Mesenchymal stem cell (in vitro differentiated cells and primary cell): ENCODE measurements around the gene CHST15.

ENCODE experiments used
- DNase-seq: peaks from one replicate; pipeline ENCODE4 v3.0.0-alpha.2; 2013
- H2AFZ ChIP-seq: one replicate; pipeline ENCODE4 v1.6.1; 2013; ENCODE audit warnings: low read depth, mild to moderate bottlenecking, control low read depth, inconsistent platforms, low read length, moderate library complexity
- H2AK5ac ChIP-seq: 2 replicates; pipeline ENCODE4 v1.6.1; 2013; ENCODE audit warnings: low read length, moderate library complexity, mild to moderate bottlenecking, inconsistent platforms; ENCODE audit not compliant: severe bottlenecking
- H2BK120ac ChIP-seq: one replicate; pipeline ENCODE4 v1.6.1; 2013; ENCODE audit warnings: low read depth, mild to moderate bottlenecking, inconsistent platforms, low read length, moderate library complexity
- H2BK12ac ChIP-seq, 2 experiments: one replicate each; pipeline ENCODE4 v1.6.1; 2013; ENCODE audit warnings: inconsistent platforms in 2 of 2, low read length in 2 of 2, mild to moderate bottlenecking in 2 of 2, moderate library complexity in 2 of 2, control low read depth in 1 of 2
- H2BK15ac ChIP-seq: one replicate; pipeline ENCODE4 v1.6.1; 2013; ENCODE audit warnings: mild to moderate bottlenecking, low read depth, inconsistent platforms; ENCODE audit not compliant: poor library complexity, severe bottlenecking
- H2BK5ac ChIP-seq: 2 replicates; pipeline ENCODE4 v1.6.1; 2013; ENCODE audit warnings: low read depth, mild to moderate bottlenecking, low read length, control low read depth, inconsistent platforms; ENCODE audit not compliant: poor library complexity, severe bottlenecking
- H3K14ac ChIP-seq, 2 experiments: one replicate each; pipeline ENCODE4 v1.6.1; 2013; ENCODE audit warnings: inconsistent platforms in 2 of 2, low read length in 2 of 2, control low read depth in 1 of 2, mild to moderate bottlenecking in 1 of 2, moderate library complexity in 1 of 2
- H3K18ac ChIP-seq, 2 experiments: one replicate each; pipeline ENCODE4 v1.6.1; 2013; ENCODE audit warnings: inconsistent platforms in 2 of 2, low read length in 2 of 2, control low read depth in 1 of 2, low read depth in 1 of 2, mild to moderate bottlenecking in 1 of 2
- H3K23ac ChIP-seq, 2 experiments: one replicate each; pipeline ENCODE4 v1.6.1; 2013; ENCODE audit warnings: inconsistent platforms in 2 of 2, low read length in 2 of 2, mild to moderate bottlenecking in 2 of 2, moderate library complexity in 2 of 2, control low read depth in 1 of 2
- H3K27ac ChIP-seq: 2 replicates; pipeline ENCODE4 v1.5.1; 2013; ENCODE audit warnings: mild to moderate bottlenecking, moderate library complexity, low read length, control low read depth, inconsistent platforms; ENCODE audit not compliant: poor library complexity, severe bottlenecking
- H3K27me3 ChIP-seq, 2 experiments: 2 replicates each; pipeline versions ENCODE4 v1.6.1 to v1.7.0; 2013; ENCODE audit warnings: low read length in 2 of 2, mild to moderate bottlenecking in 2 of 2, moderate library complexity in 2 of 2, control low read depth in 1 of 2, inconsistent platforms in 1 of 2; ENCODE audit not compliant: control insufficient read depth in 1 of 2, insufficient read depth in 1 of 2
- H3K36me3 ChIP-seq, 2 experiments: 2 replicates each; pipeline versions ENCODE4 v1.6.1 to v1.7.0; 2013; ENCODE audit warnings: low read length in 2 of 2, control low read depth in 1 of 2, inconsistent platforms in 1 of 2, low read depth in 1 of 2, mild to moderate bottlenecking in 1 of 2; ENCODE audit not compliant: insufficient read depth in 2 of 2, control insufficient read depth in 1 of 2
- H3K4ac ChIP-seq, 2 experiments: one replicate each; pipeline ENCODE4 v1.6.1; 2013; ENCODE audit warnings: inconsistent platforms in 2 of 2, low read length in 2 of 2, mild to moderate bottlenecking in 2 of 2, moderate library complexity in 2 of 2, control low read depth in 1 of 2, low read depth in 1 of 2
- H3K4me1 ChIP-seq: 2 replicates; pipeline ENCODE4 v1.6.1; 2013; ENCODE audit warnings: low read depth, low read length, control low read depth; ENCODE audit not compliant: control insufficient read depth, insufficient read depth
- H3K4me2 ChIP-seq: 2 replicates; pipeline ENCODE4 v1.6.1; 2013; ENCODE audit warnings: low read length, mild to moderate bottlenecking, inconsistent platforms; ENCODE audit not compliant: poor library complexity, severe bottlenecking
- H3K4me3 ChIP-seq, 2 experiments: 2 replicates each; pipeline versions ENCODE4 v1.5.1 to v1.7.0; 2013; ENCODE audit warnings: low read length in 2 of 2, mild to moderate bottlenecking in 2 of 2, control low read depth in 1 of 2, low read depth in 1 of 2; ENCODE audit not compliant: insufficient read depth in 1 of 2
- H3K79me1 ChIP-seq: replicated peaks from 2 replicates; pipeline ENCODE4 v1.6.1; 2013; ENCODE audit warnings: mild to moderate bottlenecking, control low read depth, low read length, inconsistent platforms; ENCODE audit not compliant: poor library complexity, severe bottlenecking
- H3K9ac ChIP-seq: 2 replicates; pipeline ENCODE4 v1.7.0; 2013; ENCODE audit warnings: mild to moderate bottlenecking, low read length, moderate library complexity
- H3K9me3 ChIP-seq: 2 replicates; pipeline ENCODE4 v1.7.0; 2013; ENCODE audit warnings: mild to moderate bottlenecking, low read length; ENCODE audit not compliant: control insufficient read depth
- H4K8ac ChIP-seq: one replicate; pipeline ENCODE4 v1.6.1; 2013; ENCODE audit warnings: inconsistent platforms, mild to moderate bottlenecking, low read length, moderate library complexity
- H4K91ac ChIP-seq: one replicate; pipeline ENCODE4 v1.6.1; 2013; ENCODE audit warnings: mild to moderate bottlenecking, low read length, inconsistent platforms
- WGBS: methylation state at CpG from one replicate; pipeline ENCODE4 v1.1.7; 2013; ENCODE audit warnings: mixed read lengths; 5-methylcytosine and 5-hydroxymethylcytosine counted together

Gene CHST15

DNA sequence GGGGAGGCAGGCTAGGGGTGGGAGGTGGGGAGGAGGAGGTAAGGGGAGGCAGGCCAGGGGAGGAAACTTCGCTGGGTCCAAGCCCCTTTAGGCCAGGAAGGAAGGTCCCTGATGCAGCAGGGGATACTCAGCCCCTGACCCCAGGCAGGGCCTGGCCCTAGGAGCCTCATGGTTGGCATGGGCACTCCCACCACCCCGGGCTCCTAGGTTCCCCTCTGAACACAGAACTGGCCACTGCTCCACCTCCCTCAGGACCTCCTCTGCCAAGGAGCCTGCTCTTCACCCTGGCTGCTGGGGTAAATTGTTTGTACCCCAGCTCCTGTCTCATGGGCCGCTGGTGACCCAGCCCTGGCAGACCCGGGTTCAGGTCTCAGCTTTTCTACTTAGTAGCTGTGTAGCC is 25.8 kb upstream of the CHST15 start:
- no peaks in the 10 kb centered on the region for H3K79me1 ChIP-seq
- no peak overlapping the region for H3K18ac ChIP-seq
- 81% methylated on average over 4 of the region's 4 CpGs for WGBS

GRCh38 chr10:124117833-124118232 is 24.4 kb upstream of the CHST15 start:
- Histone ChIP-seq H2BK5ac (no peak overlapping the region), H3K23ac (no peak overlapping the region), H3K27ac (no peak overlapping the region), H3K9ac (no peak overlapping the region), H3K4ac (no peak overlapping the region), H3K4me1 (peaks cover 5% of the 10 kb centered on the region), H4K91ac (no peak overlapping the region), H3K18ac (no peak overlapping the region), H3K9me3 (no peaks in the 10 kb centered on the region), H2AK5ac (no peak overlapping the region), H3K27me3 (peaks cover 0 to 40% of the 10 kb centered on the region in 2 experiments), H3K4me2 (no peak overlapping the region), H2AFZ (no peak overlapping the region), H3K79me1 (no peaks in the 10 kb centered on the region), H4K8ac (no peak overlapping the region), H2BK12ac (no peak overlapping the region), H3K36me3 (no peaks in the 10 kb centered on the region), H2BK120ac (no peak overlapping the region), H2BK15ac (no peak overlapping the region), H3K14ac (no peak overlapping the region), H3K4me3 (no peak overlapping the region)
- 90% methylated on average over 6 of the region's 6 CpGs for WGBS
- no peak for DNase-seq

More for the DNA sequence above, 25.8 kb upstream of the CHST15 start:
- Histone ChIP-seq H3K9me3 (no peaks in the 10 kb centered on the region), H4K91ac (no peak overlapping the region), H3K14ac (no peak overlapping the region), H2BK12ac (no peak overlapping the region), H3K36me3 (no peaks in the 10 kb centered on the region), H2BK120ac (no peak overlapping the region), H3K9ac (no peak overlapping the region), H2AFZ (no peak overlapping the region), H3K27ac (no peak overlapping the region), H3K4me2 (no peak overlapping the region), H4K8ac (no peak overlapping the region), H3K27me3 (peaks cover 0 to 28% of the 10 kb centered on the region in 2 experiments), H2BK15ac (no peak overlapping the region), H3K4ac (no peak overlapping the region), H3K4me1 (peaks cover 9% of the 10 kb centered on the region), H3K23ac (no peak overlapping the region), H2BK5ac (no peak overlapping the region), H3K4me3 (no peak overlapping the region), H2AK5ac (no peak overlapping the region)
- DNase-seq, result no peak

GRCh38 chr10:124117511-124117785 is 24.1 kb upstream of the CHST15 start:
- H3K23ac ChIP-seq, result no peak overlapping the region
- no peak overlapping the region for H2AK5ac ChIP-seq
- H3K9ac ChIP-seq, result no peak overlapping the region
- no peak overlapping the region for H2AFZ ChIP-seq
- H2BK15ac ChIP-seq, result no peak overlapping the region
- peaks cover 0 to 42% of the 10 kb centered on the region in 2 experiments for H3K27me3 ChIP-seq
- no peak overlapping the region for H3K4me3 ChIP-seq
- H3K14ac ChIP-seq, result no peak overlapping the region
- no peaks in the 10 kb centered on the region for H3K79me1 ChIP-seq
- no peak overlapping the region for H2BK120ac ChIP-seq
- no peak overlapping the region for H4K8ac ChIP-seq
- 95% methylated on average over 5 of the region's 5 CpGs for WGBS
- no peak overlapping the region for H3K4me2 ChIP-seq
- no peak overlapping the region for H4K91ac ChIP-seq
- no peak overlapping the region for H2BK12ac ChIP-seq
- no peaks in the 10 kb centered on the region for H3K36me3 ChIP-seq
- DNase-seq, result no peak
- H3K18ac ChIP-seq, result no peak overlapping the region
- H3K9me3 ChIP-seq, result no peaks in the 10 kb centered on the region
- no peak overlapping the region for H3K27ac ChIP-seq
- H3K4me1 ChIP-seq, result peaks cover 2% of the 10 kb centered on the region
- no peak overlapping the region for H2BK5ac ChIP-seq
- H3K4ac ChIP-seq, result no peak overlapping the region

DNA sequence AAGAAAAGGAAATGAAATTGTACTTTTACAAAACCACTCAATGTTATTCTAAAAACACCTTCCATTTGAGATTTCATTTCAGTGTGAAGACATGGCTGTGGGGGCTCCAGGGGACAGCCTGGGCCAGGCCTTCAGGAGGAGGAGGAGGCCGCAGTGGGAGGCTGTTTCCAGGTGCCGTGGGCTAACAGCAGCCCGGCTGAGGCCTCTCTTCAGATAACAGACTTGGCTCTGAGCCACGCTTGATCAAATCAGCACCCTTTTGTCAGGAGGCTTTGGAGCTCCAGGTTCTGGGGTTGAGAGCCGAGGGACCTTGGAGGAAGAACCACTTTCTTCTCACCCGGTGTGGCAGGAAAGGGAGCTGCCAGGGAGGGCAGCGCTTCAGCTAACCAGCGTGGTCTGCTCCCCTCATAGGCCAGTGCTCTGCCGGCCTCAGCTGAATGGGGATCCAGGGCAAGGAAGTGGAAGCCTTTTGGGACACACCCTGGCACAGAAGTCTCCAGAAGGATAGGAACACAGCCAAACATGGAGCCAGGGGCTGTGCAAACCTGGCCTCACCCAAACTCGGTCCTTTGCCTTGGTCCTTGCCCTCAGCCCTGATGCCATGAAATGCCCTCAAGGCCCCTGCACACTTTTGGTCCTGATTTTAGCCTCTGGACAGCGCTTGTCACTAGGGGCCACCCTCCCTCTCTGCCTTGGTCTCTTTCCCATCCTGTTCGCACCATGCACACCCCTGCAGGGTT is 23.5 kb upstream of the CHST15 start:
- DNase-seq, result no peak
- Histone ChIP-seq H3K36me3 (no peaks in the 10 kb centered on the region), H3K27ac (no peak overlapping the region), H3K9ac (no peak overlapping the region), H3K4me2 (no peak overlapping the region), H2BK15ac (no peak overlapping the region), H3K18ac (no peak overlapping the region), H3K79me1 (no peaks in the 10 kb centered on the region), H4K8ac (no peak overlapping the region), H2BK12ac (peak overlapping the region in 1 of 2 experiments; percentile 15), H2BK120ac (no peak overlapping the region), H3K4ac (no peak overlapping the region), H2BK5ac (no peak overlapping the region), H4K91ac (no peak overlapping the region), H2AFZ (no peak overlapping the region), H3K27me3 (peaks cover 0 to 47% of the 10 kb centered on the region in 2 experiments), H2AK5ac (no peak overlapping the region), H3K4me1 (peaks cover 2% of the 10 kb centered on the region), H3K4me3 (no peak overlapping the region), H3K23ac (no peak overlapping the region), H3K9me3 (no peaks in the 10 kb centered on the region), H3K14ac (no peak overlapping the region)
- 86% methylated on average over 12 of the region's 12 CpGs for WGBS
